ENCODE data around the gene ZMPSTE24. TPM values are rescaled to one million over a fixed set of nuclear protein-coding genes. Genes with fewer than 3 reads are reported as not detected.

ZMPSTE24 gene
- total RNA-seq, 4 donors from 2014 or later = 30.3 to 42.2 (median 34.9) TPM

- Histone ChIP-seq H3K27ac (peak overlapping the region; percentile 47), H3K4me3 (peak overlapping the region; percentile 44), H3K36me3 (no peaks in the 10 kb centered on the region), H3K27me3 (peaks cover 24% of the 10 kb centered on the region), H3K4me1 (peaks cover 28% of the 10 kb centered on the region), H3K9me3 (no peaks in the 10 kb centered on the region)
- TF ChIP-seq, protein P1, sequence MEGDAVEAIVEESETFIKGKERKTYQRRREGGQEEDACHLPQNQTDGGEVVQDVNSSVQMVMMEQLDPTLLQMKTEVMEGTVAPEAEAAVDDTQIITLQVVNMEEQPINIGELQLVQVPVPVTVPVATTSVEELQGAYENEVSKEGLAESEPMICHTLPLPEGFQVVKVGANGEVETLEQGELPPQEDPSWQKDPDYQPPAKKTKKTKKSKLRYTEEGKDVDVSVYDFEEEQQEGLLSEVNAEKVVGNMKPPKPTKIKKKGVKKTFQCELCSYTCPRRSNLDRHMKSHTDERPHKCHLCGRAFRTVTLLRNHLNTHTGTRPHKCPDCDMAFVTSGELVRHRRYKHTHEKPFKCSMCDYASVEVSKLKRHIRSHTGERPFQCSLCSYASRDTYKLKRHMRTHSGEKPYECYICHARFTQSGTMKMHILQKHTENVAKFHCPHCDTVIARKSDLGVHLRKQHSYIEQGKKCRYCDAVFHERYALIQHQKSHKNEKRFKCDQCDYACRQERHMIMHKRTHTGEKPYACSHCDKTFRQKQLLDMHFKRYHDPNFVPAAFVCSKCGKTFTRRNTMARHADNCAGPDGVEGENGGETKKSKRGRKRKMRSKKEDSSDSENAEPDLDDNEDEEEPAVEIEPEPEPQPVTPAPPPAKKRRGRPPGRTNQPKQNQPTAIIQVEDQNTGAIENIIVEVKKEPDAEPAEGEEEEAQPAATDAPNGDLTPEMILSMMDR (IDR thresholded peaks at IDR 0.05) = peak; percentile 76 to 98
- no peak for TF ChIP-seq POLR2AphosphoS5 (IDR thresholded peaks at IDR 0.05)
- TF ChIP-seq EP300 (IDR thresholded peaks at IDR 0.05) = no peak
- TF ChIP-seq POLR2A (IDR thresholded peaks at IDR 0.05) = no peak
- peak; percentile 82 to 90 for DNase-seq (ENCODE audit: low spot score in 2 of 2)
- WGBS = 0% methylated on average over 21 of the region's 42 CpGs
These were observed 57.3 kb downstream of the ZMPSTE24 start for GRCh38 chr1:40315239-40315794.

- Histone ChIP-seq H3K27me3 (peaks cover 25% of the 10 kb centered on the region), H3K9me3 (no peaks in the 10 kb centered on the region), H3K4me1 (peaks cover 28% of the 10 kb centered on the region), H3K4me3 (peak overlapping the region; percentile 44), H3K36me3 (no peaks in the 10 kb centered on the region), H3K27ac (peak overlapping the region; percentile 35)
- WGBS = 4% methylated on average over 14 of the region's 41 CpGs
- peak in 1 of 2 donors; percentile 72 for DNase-seq (ENCODE audit: low spot score in 2 of 2)
- no peak for TF ChIP-seq EP300 (IDR thresholded peaks at IDR 0.05)
- TF ChIP-seq, protein P1 (IDR thresholded peaks at IDR 0.05) = no peak
- no peak for TF ChIP-seq POLR2A (IDR thresholded peaks at IDR 0.05)
- no peak for TF ChIP-seq POLR2AphosphoS5 (IDR thresholded peaks at IDR 0.05)
These were observed 58.0 kb downstream of the ZMPSTE24 start for GRCh38 chr1:40315795-40316594.

DNA sequence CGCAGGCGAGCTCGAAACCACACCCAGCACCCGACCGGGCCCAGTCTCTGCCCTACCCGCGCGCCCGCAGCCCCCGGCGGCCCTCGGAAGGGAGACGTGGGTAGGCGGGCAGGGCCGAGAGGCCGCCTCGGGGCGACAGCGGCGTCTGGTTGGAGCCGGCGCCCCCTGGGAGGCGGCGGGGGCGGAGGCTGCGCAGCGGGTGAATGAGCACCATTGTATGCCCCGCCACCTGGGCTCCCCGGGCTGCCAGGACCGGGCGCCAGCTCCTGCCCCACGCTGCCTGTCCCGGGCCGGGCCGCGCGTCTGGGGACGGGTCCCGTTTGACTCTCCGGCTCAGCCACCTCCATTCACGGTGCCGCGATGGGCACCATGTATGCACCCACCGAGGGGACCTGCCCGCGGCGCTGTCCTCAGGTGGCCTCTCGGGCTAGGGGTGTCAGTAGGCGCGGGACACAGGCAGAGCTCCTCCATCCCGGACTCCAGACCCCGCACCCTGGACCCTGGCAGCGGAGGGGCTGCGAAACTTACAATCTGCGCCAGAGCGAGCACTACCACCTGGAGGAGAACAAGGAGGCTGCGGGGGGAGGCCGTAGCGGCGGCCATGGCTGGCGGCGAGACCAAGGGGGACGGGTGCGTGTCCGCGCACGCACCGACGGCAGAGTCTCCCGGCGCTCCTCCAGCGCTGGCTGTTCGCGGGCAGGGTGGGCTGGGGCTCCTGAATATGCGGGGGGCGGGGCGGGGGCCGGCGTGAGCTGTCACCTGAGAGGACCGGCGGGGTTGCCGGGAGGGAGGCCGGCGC, 58.8 kb downstream of the ZMPSTE24 start, which contains the start of gene COL9A2:
Gene COL9A2 (minus strand): TSS at position 692 of the 799 bp plus-strand sequence. CDS start 89 bp downstream, at position 603.
- Histone ChIP-seq H3K4me3 (peak within 1 kb of the TSS; percentile 44), H3K36me3 (no peaks in the 10 kb centered on the region), H3K27me3 (peaks cover 25% of the 10 kb centered on the region), H3K27ac (peak within 1 kb of the TSS; percentile 35), H3K9me3 (no peaks in the 10 kb centered on the region), H3K4me1 (peaks cover 28% of the 10 kb centered on the region)
- 3% methylated on average over 31 of the region's 84 CpGs for WGBS
- DNase-seq (ENCODE audit: low spot score in 2 of 2) = peak in 1 of 2 donors; percentile 78
- TF ChIP-seq, protein P1 (IDR thresholded peaks at IDR 0.05) = no peak
- no peak for TF ChIP-seq POLR2AphosphoS5 (IDR thresholded peaks at IDR 0.05)
- no peak for TF ChIP-seq EP300 (IDR thresholded peaks at IDR 0.05)
- no peak for TF ChIP-seq POLR2A (IDR thresholded peaks at IDR 0.05)

DNA sequence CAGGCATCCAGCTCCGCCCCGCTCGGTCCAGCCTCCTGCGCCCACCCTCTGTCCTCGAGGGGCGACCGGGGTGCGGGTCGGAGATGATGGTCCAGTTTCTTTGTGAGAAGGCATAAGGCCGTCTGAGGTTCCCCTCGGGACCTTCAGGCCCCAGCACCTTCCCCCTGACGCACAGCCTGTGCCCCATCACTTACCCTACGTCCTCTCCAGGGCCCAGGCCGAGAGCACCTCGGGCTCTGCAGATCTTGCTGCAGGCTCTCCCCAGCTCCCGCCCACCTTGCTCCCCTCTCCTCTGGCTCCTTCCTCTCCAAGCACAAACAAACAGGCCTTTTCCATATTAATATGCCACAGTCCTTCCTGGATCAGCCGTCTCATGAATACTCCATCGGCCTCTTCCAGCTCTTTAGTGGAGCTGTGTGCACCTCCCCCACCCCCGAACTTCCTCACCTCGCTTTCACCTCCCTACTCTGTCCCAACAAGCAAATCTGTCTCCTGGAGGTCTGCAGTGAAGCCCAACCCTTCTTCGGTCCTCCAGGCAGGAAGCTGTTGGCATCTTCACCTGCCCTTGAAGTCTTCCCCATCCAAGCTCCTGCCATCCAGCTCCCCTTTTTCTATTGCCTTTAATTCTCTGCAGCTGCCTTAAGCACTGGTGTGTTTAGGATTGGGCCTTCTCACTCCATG, 59.5 kb downstream of the ZMPSTE24 start:
- H3K4me3 ChIP-seq = peak overlapping the region; percentile 44
- H3K27me3 ChIP-seq = peaks cover 25% of the 10 kb centered on the region
- no peak for TF ChIP-seq POLR2A (IDR thresholded peaks at IDR 0.05)
- no peak for TF ChIP-seq EP300 (IDR thresholded peaks at IDR 0.05)
- TF ChIP-seq, protein P1 (IDR thresholded peaks at IDR 0.05) = no peak
- TF ChIP-seq POLR2AphosphoS5 (IDR thresholded peaks at IDR 0.05) = no peak
- 40% methylated on average over 16 of the region's 21 CpGs for WGBS
- DNase-seq (ENCODE audit: low spot score in 2 of 2) = peak in 1 of 2 donors; percentile 55
- peaks cover 28% of the 10 kb centered on the region for H3K4me1 ChIP-seq
- H3K27ac ChIP-seq = no peak overlapping the region
- no peaks in the 10 kb centered on the region for H3K36me3 ChIP-seq
- no peaks in the 10 kb centered on the region for H3K9me3 ChIP-seq
